H1 (cell line): Measurements from ENCODE around the gene PRSS53. TPM values are rescaled to one million over a fixed set of nuclear protein-coding genes. Genes with fewer than 3 reads are reported as not detected.

Experiments
- BACH1 ChIP-seq: IDR thresholded peaks from 2 replicates; pipeline ENCODE4 v1.6.1; 2012; ENCODE audit warnings: low read length, improper control_type of control experiment
- BCL11A ChIP-seq, 2 experiments: IDR thresholded peaks; one replicate each; pipeline ENCODE4 v1.6.1; 2011; ENCODE audit warnings: low read depth in 2 of 2, low read length in 2 of 2, mild to moderate bottlenecking in 2 of 2
- CBX5 ChIP-seq: fragments of 300-800, 300-1000 bp; sonication (generic); IDR thresholded peaks from 2 replicates; pipeline ENCODE4 v1.7.1; 2016; ENCODE audit warnings: antibody characterized with exemption, low read length, low read depth
- CBX8 ChIP-seq: fragments of 300-800, 300-1000 bp; sonication (generic); IDR thresholded peaks from 2 replicates; pipeline ENCODE4 v1.7.1; 2016; ENCODE audit warnings: low read depth, low read length, borderline replicate concordance
- CEBPB ChIP-seq: IDR thresholded peaks from 2 replicates; pipeline ENCODE4 v1.6.1; 2012; ENCODE audit warnings: low read depth, low read length
- CHD2 ChIP-seq: IDR thresholded peaks from 2 replicates; pipeline ENCODE4 v1.6.1; 2012; ENCODE audit warnings: low read length, improper control_type of control experiment
- CTBP2 ChIP-seq: IDR thresholded peaks from 2 replicates; pipeline ENCODE4 v1.7.0; 2011; ENCODE audit warnings: borderline replicate concordance, mild to moderate bottlenecking, moderate library complexity, mixed read lengths, low read length; ENCODE audit not compliant: insufficient read depth, insufficient read length
- EZH2 ChIP-seq: fragments of 200-600 bp; sonication (generic); IDR thresholded peaks from 2 replicates; pipeline ENCODE4 v1.7.1; 2012; ENCODE audit warnings: low read depth, mild to moderate bottlenecking, moderate library complexity, low read length, inconsistent platforms; ENCODE audit not compliant: severe bottlenecking
- GABPA ChIP-seq: IDR thresholded peaks from 2 replicates; pipeline ENCODE4 v1.6.1; 2011; ENCODE audit warnings: mild to moderate bottlenecking, low read length, moderate library complexity, borderline replicate concordance; ENCODE audit not compliant: insufficient read depth
- GTF2F1 ChIP-seq: IDR thresholded peaks from 2 replicates; pipeline ENCODE4 v1.6.1; 2012; ENCODE audit warnings: low read depth, low read length, improper control_type of control experiment, borderline replicate concordance
- HDAC6 ChIP-seq: IDR thresholded peaks from one replicate; pipeline ENCODE4 v1.7.1; 2012; ENCODE audit warnings: low read depth, mild to moderate bottlenecking, inconsistent platforms, low read length, moderate library complexity
- KDM1A ChIP-seq: fragments of 200-600, 300-600 bp; sonication (generic); IDR thresholded peaks from 2 replicates; pipeline ENCODE4 v1.7.1; 2016; ENCODE audit warnings: mild to moderate bottlenecking, low read length, borderline replicate concordance
- KDM4A ChIP-seq: IDR thresholded peaks from one replicate; pipeline ENCODE4 v1.7.1; 2012; ENCODE audit warnings: low read depth, mild to moderate bottlenecking, moderate library complexity, low read length, inconsistent platforms; ENCODE audit not compliant: severe bottlenecking
- KDM5A ChIP-seq: fragments of 200-600 bp; IDR thresholded peaks from 2 replicates; pipeline ENCODE4 v1.7.1; 2012; ENCODE audit warnings: mild to moderate bottlenecking, low read length, inconsistent platforms, mixed read lengths
- NANOG ChIP-seq: IDR thresholded peaks from 2 replicates; pipeline ENCODE4 v1.6.1; 2011; ENCODE audit warnings: low read length, low read depth, mild to moderate bottlenecking, inconsistent platforms; ENCODE audit not compliant: insufficient read depth, poor library complexity, severe bottlenecking
- PHF8 ChIP-seq: fragments of 200-600 bp; sonication (generic); conservative IDR thresholded peaks from 2 replicates; pipeline ENCODE4 v1.7.1; 2012; ENCODE audit warnings: low read depth, mild to moderate bottlenecking, inconsistent platforms, low read length, moderate library complexity
- POLR2A ChIP-seq, 2 experiments: IDR thresholded peaks; 1 replicate in 1 of 2; 2 replicates in 1 of 2; pipeline ENCODE4 v1.6.1; 2011; ENCODE audit warnings: low read depth in 2 of 2, low read length in 2 of 2, mild to moderate bottlenecking in 2 of 2; ENCODE audit errors: control extremely low read depth in 1 of 2
- SIN3A ChIP-seq, 2 experiments: IDR thresholded peaks in 1 of 2; conservative IDR thresholded peaks in 1 of 2; 2 replicates each; pipeline ENCODE4 v1.6.1; 2011 to 2012; ENCODE audit warnings: low read length in 2 of 2, improper control_type of control experiment in 1 of 2, low read depth in 1 of 2, mild to moderate bottlenecking in 1 of 2
- SIRT6 ChIP-seq: IDR thresholded peaks from one replicate; pipeline ENCODE4 v1.7.1; 2012; ENCODE audit warnings: low read length, inconsistent platforms
- SP4 ChIP-seq: IDR thresholded peaks from 2 replicates; pipeline ENCODE4 v1.6.1; 2012; ENCODE audit warnings: low read length, inconsistent platforms
- TAF1 ChIP-seq: IDR thresholded peaks from 2 replicates; pipeline ENCODE4 v1.6.1; 2011; ENCODE audit warnings: mild to moderate bottlenecking, low read depth, low read length
- TAF7 ChIP-seq: optimal IDR thresholded peaks from 2 replicates; pipeline ENCODE3; 2011; ENCODE audit warnings: low read depth, mild to moderate bottlenecking, inconsistent platforms, low read length, moderate library complexity, borderline replicate concordance
- ZNF274 ChIP-seq: IDR thresholded peaks from 2 replicates; pipeline ENCODE4 v1.7.0; 2012; ENCODE audit warnings: low read length, borderline replicate concordance; ENCODE audit errors: extremely low read depth
- polyA plus RNA-seq, 7 experiments: library from polyadenylated mRNA; depleted of rRNA in 3 of 7; stranded (reverse) in 5 of 7; unstranded in 2 of 7; fragments of >200 nt in 5 of 7; fragments of 200-250 nt in 2 of 7; gene quantifications; 1 replicate in 5 of 7; 2 replicates in 1 of 7; 4 replicates in 1 of 7; pipeline versions ENCODE4 v1.2.1 to v1.2.3, GENCODE V29; 2011 to 2013; ENCODE audit warnings: missing spikeins in 2 of 7, mixed read lengths in 2 of 7
- total RNA-seq: library from RNA; stranded (reverse); fragmentation: NEBNext Ultra II Directional; extraction: Animal tissue kit (Norgen Biotek cat#: 25700); gene quantifications from 2 replicates; pipeline ENCODE4 v1.2.1, GENCODE V29; 2021
- TF ChIP-seq, protein P1 (sequence below): IDR thresholded peaks from 2 replicates; pipeline ENCODE4 v1.6.1; 2012; ENCODE audit warnings: inconsistent platforms

Gene PRSS53
- total and polyA plus RNA-seq, 2 of the 8 experiments (the other 6 are each of a cell fraction or from before 2014, with no cell fraction given) = 1.7 to 2.6 TPM

- TF ChIP-seq CHD2 (no peak), CBX5 (no peak), GTF2F1 (peak; percentile 87), CEBPB (no peak), EZH2 (no peak), CTBP2 (no peak), TAF7 (peak; percentile 61), BCL11A (IDR thresholded peaks at IDR 0.05; ENCODE audit: low read depth in 2 of 2, low read length in 2 of 2) (no peak), KDM1A (no peak), PHF8 (peak; percentile 96), BACH1 (no peak), TAF1 (peak; percentile 76; the same call in 1 of the 2 replicates), HDAC6 (no peak), SIRT6 (no peak), ZNF274 (no peak), KDM5A (0 out of 2 replicates have a peak, but pooled peaks have one; percentile 61), NANOG (no peak), SP4 (no peak), SIN3A (conservative IDR thresholded peaks at IDR 0.05 in 1 of 2, IDR thresholded peaks at IDR 0.05 in 1 of 2; ENCODE audit: low read depth in 1 of 2, low read length in 2 of 2) (peak in 1 of 2 experiments; percentile 82; a peak in 3 of 4 replicates), POLR2A (IDR thresholded peaks at IDR 0.05; ENCODE audit: control extremely low read depth in 1 of 2, low read depth in 2 of 2, low read length in 2 of 2) (peak; percentile 72 to 92), KDM4A (no peak), CBX8 (no peak), GABPA (peak; percentile 100)
- TF ChIP-seq, protein P1, sequence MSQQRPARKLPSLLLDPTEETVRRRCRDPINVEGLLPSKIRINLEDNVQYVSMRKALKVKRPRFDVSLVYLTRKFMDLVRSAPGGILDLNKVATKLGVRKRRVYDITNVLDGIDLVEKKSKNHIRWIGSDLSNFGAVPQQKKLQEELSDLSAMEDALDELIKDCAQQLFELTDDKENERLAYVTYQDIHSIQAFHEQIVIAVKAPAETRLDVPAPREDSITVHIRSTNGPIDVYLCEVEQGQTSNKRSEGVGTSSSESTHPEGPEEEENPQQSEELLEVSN = no peak
Observed at GRCh38 chr16:31073970-31074813, 14.6 kb downstream of the PRSS53 start, which contains the start of the genes ZNF646 and ZNF668 (continued).
